Immature natural killer cell (primary cell): ENCODE measurements around the gene AKR1C2. TPM values are rescaled to one million over a fixed set of nuclear protein-coding genes. Genes with fewer than 3 reads are reported as not detected.
"Not testable (repeated sequence)": the region's sequence is repeated elsewhere in the genome, so short reads cannot be mapped to it uniquely, and the experiment has no call there.

Source experiments
- DNase-seq, 3 donors: peaks; one replicate each; pipeline ENCODE4 v3.0.0; 2022; ENCODE audit warnings: mixed read lengths in 1 of 3
- H3K27ac Mint-ChIP-seq, 6 donors: one replicate each; pipeline ENCODE4 v1.8.0; 2020; ENCODE audit warnings: mixed read lengths in 6 of 6, mild to moderate bottlenecking in 5 of 6, inconsistent platforms in 4 of 6, moderate library complexity in 3 of 6
- H3K27me3 Mint-ChIP-seq, 3 donors: one replicate each; pipeline ENCODE4 v1.8.0; 2020 to 2021; ENCODE audit warnings: low read depth in 3 of 3, mild to moderate bottlenecking in 3 of 3, mixed read lengths in 3 of 3, moderate library complexity in 3 of 3, inconsistent platforms in 1 of 3
- H3K36me3 Mint-ChIP-seq, 3 donors: one replicate each; pipeline ENCODE4 v1.8.0; 2020; ENCODE audit warnings: mixed read lengths in 3 of 3, inconsistent platforms in 2 of 3, mild to moderate bottlenecking in 2 of 3
- H3K4me1 Mint-ChIP-seq, 2 donors: one replicate each; pipeline ENCODE4 v1.8.0; 2020; ENCODE audit warnings: inconsistent platforms in 2 of 2, mild to moderate bottlenecking in 2 of 2, mixed read lengths in 2 of 2, moderate library complexity in 1 of 2
- H3K4me3 Mint-ChIP-seq, 5 donors: one replicate each; pipeline ENCODE4 v1.8.0; 2020; ENCODE audit warnings: mild to moderate bottlenecking in 5 of 5, mixed read lengths in 5 of 5, inconsistent platforms in 3 of 5, moderate library complexity in 3 of 5
- H3K9me3 Mint-ChIP-seq, 6 donors: one replicate each; pipeline ENCODE4 v1.8.0; 2020; ENCODE audit warnings: mild to moderate bottlenecking in 6 of 6, mixed read lengths in 6 of 6, inconsistent platforms in 4 of 6, moderate library complexity in 3 of 6
- polyA plus RNA-seq, 3 donors: library from polyadenylated mRNA; unstranded; fragments of 300-500 nt; fragmentation: Illumina TruSeq; gene quantifications; one replicate each; pipeline ENCODE4 v1.2.3, GENCODE V29; 2021

Gene AKR1C2
- polyA plus RNA-seq, 3 donors from 2014 or later = not detected

DNA sequence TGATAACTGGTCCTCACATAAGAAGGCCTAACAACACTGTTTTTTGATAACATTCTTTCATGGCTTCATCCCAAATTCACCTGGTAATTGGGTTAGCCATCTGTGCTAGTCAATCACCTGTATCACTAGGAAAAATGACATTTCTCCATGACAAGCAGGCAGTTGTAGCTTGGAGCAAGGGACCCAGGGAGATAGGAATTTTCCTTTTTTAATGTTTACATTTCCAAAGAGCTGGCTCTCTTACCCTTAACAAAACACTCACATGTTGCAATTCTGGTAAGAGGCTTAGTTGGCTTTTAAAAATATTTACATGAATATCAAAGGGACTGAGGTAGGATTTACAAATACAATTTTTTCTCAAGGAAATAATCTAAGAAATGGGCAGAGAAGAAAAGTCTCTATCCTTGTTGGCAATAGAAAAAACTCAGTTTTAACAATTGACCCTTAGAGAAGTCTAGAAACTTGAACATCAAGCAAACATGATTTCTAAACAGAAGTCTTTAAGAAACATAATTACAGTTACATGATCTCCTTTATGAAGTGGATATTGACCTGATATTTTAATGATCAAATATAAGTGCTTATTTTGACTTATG, 56.5 kb downstream of the AKR1C2 start:
- Mint-ChIP-seq H3K36me3 (no peaks in the 10 kb centered on the region), H3K9me3 (no peaks in the 10 kb centered on the region), H3K4me1 (no peaks in the 10 kb centered on the region), H3K27ac (no peak overlapping the region), H3K27me3 (peaks cover 0 to 4% (median 0%) of the 10 kb centered on the region in 3 donors), H3K4me3 (no peak overlapping the region)
- no peak for DNase-seq

DNA sequence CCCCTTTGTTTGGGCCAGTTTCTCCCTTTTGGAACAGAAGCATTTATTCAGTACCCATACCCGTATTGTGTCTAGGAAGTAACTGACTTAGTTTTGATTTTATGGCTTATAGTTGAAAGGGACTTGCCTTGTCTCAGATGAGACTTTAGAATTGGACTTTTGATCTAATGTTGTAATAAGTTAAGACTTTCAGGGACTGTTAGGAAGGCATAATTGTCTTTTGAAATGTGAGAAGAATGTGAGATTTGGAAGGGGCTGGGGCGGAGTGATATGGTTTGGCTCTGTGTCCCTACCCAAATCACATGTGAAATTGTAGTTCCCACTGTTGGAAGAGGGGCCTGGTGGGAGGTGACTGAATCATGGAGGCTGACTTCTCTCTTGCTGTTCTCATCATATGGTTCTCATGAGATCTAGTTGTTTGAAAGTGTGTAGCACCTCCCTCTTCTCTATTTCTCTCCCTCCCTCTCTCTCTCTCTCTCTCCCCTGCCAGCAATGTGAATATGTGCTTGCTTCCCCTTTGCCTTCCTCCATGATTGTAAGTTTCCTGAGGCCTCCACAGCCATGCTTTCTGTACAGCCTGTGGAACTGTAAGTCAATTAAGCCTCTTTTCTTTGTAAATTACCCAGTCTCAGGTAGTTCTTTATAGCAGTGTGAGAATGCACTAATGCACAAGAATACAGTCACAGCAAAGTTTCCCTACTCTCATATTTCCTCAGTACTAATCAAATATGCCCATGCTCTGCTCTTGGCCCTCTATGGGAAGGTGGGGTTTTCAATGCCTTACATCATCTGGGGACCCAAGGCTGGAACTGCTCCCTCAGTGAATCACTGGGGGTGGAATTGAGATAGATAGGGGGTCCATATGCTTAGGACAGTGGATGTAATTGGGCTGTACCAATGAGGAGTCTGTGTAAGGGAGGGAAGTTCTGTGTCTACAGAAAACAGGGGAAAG, 57.6 kb downstream of the AKR1C2 start:
- H3K36me3 Mint-ChIP-seq = no peaks in the 10 kb centered on the region
- no peak for DNase-seq
- no peak overlapping the region for H3K4me3 Mint-ChIP-seq
- H3K27ac Mint-ChIP-seq = no peak overlapping the region
- H3K9me3 Mint-ChIP-seq = no peaks in the 10 kb centered on the region
- H3K4me1 Mint-ChIP-seq = no peaks in the 10 kb centered on the region
- H3K27me3 Mint-ChIP-seq = peaks cover 0 to 4% (median 0%) of the 10 kb centered on the region in 3 donors

DNA sequence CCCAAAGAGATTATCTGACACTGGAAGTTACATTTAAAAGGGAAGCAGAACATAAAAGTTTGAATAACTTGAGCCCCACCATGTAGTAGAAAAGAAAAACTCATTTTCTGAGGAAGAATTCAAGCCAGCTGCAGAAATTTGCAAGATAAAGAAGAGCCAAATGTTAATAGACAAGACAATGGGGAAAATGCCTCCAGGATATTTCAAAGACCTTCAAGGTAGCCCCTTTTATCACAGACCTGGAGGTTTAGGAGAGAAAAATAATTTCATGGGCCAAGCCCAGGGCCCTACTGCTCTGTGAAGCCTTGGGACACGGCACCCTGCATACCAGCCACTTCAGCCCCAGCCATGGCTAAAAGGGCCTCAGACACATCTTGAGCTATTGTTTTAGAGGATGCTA, 58.8 kb downstream of the AKR1C2 start:
- DNase-seq = no peak
- Mint-ChIP-seq H3K4me1 (peaks cover 0 to 4% of the 10 kb centered on the region in 2 donors), H3K9me3 (no peaks in the 10 kb centered on the region), H3K27me3 (peaks cover 0 to 11% (median 0%) of the 10 kb centered on the region in 3 donors), H3K4me3 (no peak overlapping the region), H3K36me3 (no peaks in the 10 kb centered on the region), H3K27ac (no peak overlapping the region)

DNA sequence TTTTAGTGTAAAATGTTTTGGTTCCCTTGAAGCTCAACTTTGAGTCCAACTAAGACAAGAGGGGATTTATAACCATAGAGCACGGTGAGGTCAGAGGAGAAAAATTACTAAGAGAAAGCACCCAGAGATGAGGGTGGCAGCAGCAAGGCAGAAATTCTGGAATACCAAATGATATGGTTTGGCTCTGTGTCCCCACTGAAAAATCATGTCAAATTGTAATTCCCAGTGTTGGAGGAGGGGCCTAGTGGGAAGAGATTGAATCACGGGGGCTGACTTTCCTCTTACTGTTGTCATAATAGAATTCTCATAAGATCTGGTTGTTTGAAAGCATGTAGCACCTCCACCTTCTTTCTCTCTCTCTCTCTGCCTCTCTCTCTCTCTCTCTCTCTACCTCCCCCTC, 59.8 kb downstream of the AKR1C2 start:
- H3K27ac Mint-ChIP-seq = no peak overlapping the region
- no peaks in the 10 kb centered on the region for H3K36me3 Mint-ChIP-seq
- no peak for DNase-seq
- H3K4me3 Mint-ChIP-seq = no peak overlapping the region
- peaks cover 0 to 11% (median 0%) of the 10 kb centered on the region in 3 donors for H3K27me3 Mint-ChIP-seq
- H3K9me3 Mint-ChIP-seq = no peaks in the 10 kb centered on the region
- H3K4me1 Mint-ChIP-seq = peaks cover 0 to 6% of the 10 kb centered on the region in 2 donors

DNA sequence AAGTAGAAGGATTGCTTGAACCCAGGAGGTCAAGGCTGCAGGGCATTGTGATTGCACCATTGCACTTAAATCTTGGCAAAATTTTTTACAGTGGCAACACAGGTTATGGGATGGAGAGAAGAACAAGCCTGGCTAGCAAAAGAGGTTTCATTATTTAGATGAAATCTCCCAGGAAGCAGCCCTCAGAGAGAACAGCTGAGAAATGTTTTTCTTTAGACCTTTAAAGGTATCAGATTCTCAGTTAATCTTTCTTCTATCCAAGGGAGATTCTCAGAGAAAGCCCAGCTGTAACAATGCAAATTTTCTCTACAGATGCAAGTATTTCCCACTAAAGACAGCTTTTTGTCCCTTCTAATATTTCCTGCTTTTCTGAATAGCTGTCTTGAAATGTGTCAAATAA, 60.2 kb downstream of the AKR1C2 start:
- H3K9me3 Mint-ChIP-seq, H3K4me3 Mint-ChIP-seq, H3K4me1 Mint-ChIP-seq, DNase-seq, H3K27ac Mint-ChIP-seq, H3K36me3 Mint-ChIP-seq: not testable (repeated sequence)
- peaks cover 0 to 12% (median under 1%) of the 10 kb centered on the region in 3 donors for H3K27me3 Mint-ChIP-seq

DNA sequence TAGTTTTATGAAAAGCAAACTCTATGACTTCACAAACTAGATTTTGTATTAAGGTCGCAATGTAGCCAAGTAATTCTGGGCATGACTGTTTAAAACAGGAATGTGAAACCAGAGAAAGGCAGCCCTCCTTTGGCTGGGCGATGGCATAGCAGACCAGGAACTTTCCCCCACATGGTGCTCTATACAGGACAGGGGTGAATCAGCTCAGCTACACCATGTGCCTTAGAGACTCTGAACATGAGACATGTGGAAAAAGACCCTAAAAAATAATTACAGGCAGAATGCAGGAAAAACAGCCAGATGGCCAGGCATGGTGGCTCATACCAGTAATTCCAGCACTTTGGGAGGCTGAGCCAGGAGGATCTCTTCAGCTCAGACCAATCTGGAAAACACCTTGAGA, 60.7 kb downstream of the AKR1C2 start:
- peaks cover 0 to 16% (median 2%) of the 10 kb centered on the region in 3 donors for H3K27me3 Mint-ChIP-seq
- not testable (repeated sequence) for DNase-seq, H3K36me3 Mint-ChIP-seq, H3K4me3 Mint-ChIP-seq, H3K4me1 Mint-ChIP-seq, H3K9me3 Mint-ChIP-seq, H3K27ac Mint-ChIP-seq

DNA sequence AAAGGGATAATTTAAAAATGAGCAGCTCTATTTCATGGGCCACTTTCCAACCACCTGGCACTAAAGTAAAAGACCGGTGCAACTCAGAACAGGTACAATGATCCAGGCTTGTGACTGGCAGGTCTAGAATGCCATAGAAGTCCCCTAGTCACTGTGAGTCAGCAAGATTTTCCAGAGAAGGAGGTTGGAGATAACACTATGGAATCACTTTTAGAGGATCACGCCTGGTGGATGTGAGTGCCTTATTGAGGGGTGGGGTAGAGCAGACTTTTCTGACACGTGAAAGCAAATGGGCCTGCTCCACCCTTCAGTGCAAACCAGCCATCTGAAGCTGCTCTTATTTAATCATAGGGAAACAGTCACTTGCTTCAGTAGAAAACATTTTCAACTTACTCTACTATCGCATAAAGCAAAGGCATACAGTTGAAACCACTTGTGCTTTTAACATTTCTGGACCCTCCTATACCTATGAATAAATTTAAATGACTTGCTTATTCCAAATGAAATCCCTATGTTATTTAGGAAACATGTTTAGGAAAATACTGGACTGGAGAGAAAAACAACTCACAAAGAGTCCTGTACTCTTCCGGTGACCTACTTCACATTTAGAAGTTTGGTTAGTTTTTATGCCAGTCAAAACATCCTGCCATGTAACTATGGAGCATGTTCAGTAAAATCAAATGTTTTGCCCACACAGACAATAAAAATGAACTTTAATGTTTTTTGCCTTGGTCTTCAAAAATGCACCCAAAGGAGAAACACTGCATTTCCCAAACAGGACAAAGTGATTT, 61.9 kb downstream of the AKR1C2 start:
- no peaks in the 10 kb centered on the region for H3K36me3 Mint-ChIP-seq

DNA sequence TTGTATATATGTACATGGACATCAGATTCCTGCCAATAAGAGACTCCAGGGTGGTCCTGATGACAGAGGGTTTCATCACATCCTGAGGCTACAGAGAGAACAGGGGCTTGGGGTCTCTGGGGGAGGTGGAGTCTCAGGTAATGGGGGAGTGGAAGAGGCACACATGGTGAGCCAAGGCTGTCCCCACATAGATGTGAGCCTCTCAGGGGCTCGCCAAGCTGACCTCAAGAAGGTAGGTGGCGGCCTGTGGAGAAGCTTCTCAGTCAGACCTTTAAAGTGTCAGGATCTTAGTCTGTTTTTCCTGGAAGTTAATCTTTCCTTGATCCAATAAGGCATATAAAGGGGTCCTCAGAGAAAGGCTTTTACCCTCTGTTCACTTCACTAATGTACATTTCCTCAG, 62.7 kb downstream of the AKR1C2 start:
- not testable (repeated sequence) for DNase-seq, H3K36me3 Mint-ChIP-seq, H3K9me3 Mint-ChIP-seq, H3K4me1 Mint-ChIP-seq, H3K4me3 Mint-ChIP-seq, H3K27ac Mint-ChIP-seq
- peaks cover 0 to 16% (median 2%) of the 10 kb centered on the region in 3 donors for H3K27me3 Mint-ChIP-seq

More for the DNA sequence above, 61.9 kb downstream of the AKR1C2 start:
- H3K4me1 Mint-ChIP-seq = peaks cover 0 to 6% of the 10 kb centered on the region in 2 donors
- DNase-seq = no peak
- H3K27ac Mint-ChIP-seq = no peak overlapping the region
- no peaks in the 10 kb centered on the region for H3K9me3 Mint-ChIP-seq
- H3K27me3 Mint-ChIP-seq = peaks cover 0 to 16% (median 2%) of the 10 kb centered on the region in 3 donors
- H3K4me3 Mint-ChIP-seq = no peak overlapping the region

DNA sequence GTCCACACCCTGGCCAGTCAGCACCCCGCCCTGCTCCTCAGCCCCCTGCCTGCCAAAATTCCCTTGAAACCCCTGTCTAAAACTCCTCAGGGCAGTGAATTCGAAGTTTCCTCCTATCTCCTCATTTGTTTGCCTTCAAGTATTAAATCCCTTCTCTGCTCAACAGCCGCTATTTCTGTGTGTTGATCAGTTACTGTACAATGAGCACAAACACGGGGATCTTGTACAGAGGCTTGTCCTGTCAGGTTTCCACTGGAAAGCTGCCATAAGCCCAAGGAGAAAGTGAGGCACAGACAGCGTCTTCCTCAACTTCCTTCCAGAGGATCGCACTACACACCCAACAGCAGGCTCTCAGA, 63.6 kb downstream of the AKR1C2 start:
- not testable (repeated sequence) for H3K9me3 Mint-ChIP-seq, H3K4me3 Mint-ChIP-seq, H3K36me3 Mint-ChIP-seq, H3K4me1 Mint-ChIP-seq, H3K27ac Mint-ChIP-seq, DNase-seq
- peaks cover 0 to 17% (median 5%) of the 10 kb centered on the region in 3 donors for H3K27me3 Mint-ChIP-seq

DNA sequence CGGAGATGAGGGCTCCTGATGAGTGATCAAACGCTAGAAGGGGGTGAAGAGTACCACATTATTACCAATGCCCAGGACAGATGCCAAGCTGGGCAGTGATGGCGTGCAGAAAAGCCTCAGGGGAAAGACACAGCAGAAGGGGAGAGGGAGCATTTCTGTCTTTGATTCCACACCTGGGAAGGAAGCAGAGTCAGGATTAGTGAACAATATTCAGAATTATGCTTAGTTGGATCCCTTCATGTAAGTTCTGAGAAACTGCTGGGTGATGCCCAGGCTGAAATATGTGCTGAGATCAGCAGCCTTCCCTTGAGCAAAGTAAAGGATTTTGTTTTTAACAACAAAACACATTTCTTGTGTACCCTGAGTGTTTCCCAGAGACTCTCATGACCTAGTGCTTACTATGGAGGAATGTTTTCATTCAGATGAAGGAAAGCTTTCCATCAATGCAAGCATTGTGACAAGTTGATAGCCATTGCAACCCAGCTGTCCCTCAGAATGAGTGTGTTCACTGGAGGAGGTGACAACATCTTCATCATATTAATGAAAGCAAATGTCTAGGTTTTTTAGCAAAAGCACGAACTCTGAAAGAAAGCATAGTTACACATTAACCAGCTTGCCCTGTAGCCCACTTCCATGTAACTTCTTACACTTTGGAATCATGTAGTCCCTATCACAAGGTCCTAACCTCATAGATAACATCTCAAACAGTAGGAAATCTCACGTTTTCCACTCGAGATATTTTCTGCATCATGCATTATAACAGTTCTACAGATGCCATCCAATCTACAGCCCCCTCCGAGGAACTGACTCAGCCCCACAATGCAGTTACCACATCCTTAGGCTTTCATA, 64.2 kb downstream of the AKR1C2 start:
- no peak for DNase-seq
- Mint-ChIP-seq H3K9me3 (no peaks in the 10 kb centered on the region), H3K27ac (no peak overlapping the region), H3K36me3 (no peaks in the 10 kb centered on the region), H3K27me3 (peaks cover 0 to 15% (median 5%) of the 10 kb centered on the region in 3 donors), H3K4me1 (peaks cover 0 to 6% of the 10 kb centered on the region in 2 donors), H3K4me3 (no peak overlapping the region)

Other genes starting within 250 kb of the AKR1C2 start
- gene AKR1E2, start 177.7 kb downstream of the AKR1C2 start, polyA plus RNA-seq = not detected
- gene AKR1C1, start 40.4 kb downstream of the AKR1C2 start, polyA plus RNA-seq = not detected
- 100 to 1,000 TPM; 219 to 534 (median 321) TPM for gene AKR1C3, start 90.6 kb upstream of the AKR1C2 start, polyA plus RNA-seq
- not detected for gene AKR1C8, start 181.3 kb upstream of the AKR1C2 start, polyA plus RNA-seq
- not detected for gene AKR1C4, start 193.0 kb upstream of the AKR1C2 start, polyA plus RNA-seq